HepG2 (cell line): ENCODE measurements around the gene CATSPERD. TPM values are rescaled to one million over a fixed set of nuclear protein-coding genes. Genes with fewer than 3 reads are reported as not detected.

ENCODE experiments used
- GZF1 ChIP-seq: sonication (generic); formaldehyde crosslinking; IDR thresholded peaks from 2 replicates; pipeline ENCODE4 v1.5.1; 2020; ENCODE audit warnings: mild to moderate bottlenecking, missing genetic modification reagents
- POGZ ChIP-seq: sonication (generic); formaldehyde crosslinking; IDR thresholded peaks from 2 replicates; pipeline ENCODE4 v1.4.0; 2020; ENCODE audit warnings: mild to moderate bottlenecking, missing genetic modification reagents
- ZBTB21 ChIP-seq: sonication (generic); formaldehyde crosslinking; IDR thresholded peaks from 2 replicates; pipeline ENCODE4 v1.4.0; 2020; ENCODE audit warnings: missing genetic modification reagents
- ZBTB4 ChIP-seq: sonication (generic); formaldehyde crosslinking; IDR thresholded peaks from 2 replicates; pipeline ENCODE4 v1.4.0; 2020; ENCODE audit warnings: missing genetic modification reagents, mild to moderate bottlenecking, borderline replicate concordance
- ZFP36L1 ChIP-seq: sonication (generic); formaldehyde crosslinking; IDR thresholded peaks from 2 replicates; pipeline ENCODE4 v1.8.0; 2022; ENCODE audit warnings: mild to moderate bottlenecking, missing genetic modification reagents, moderate library complexity
- ZNF720 ChIP-seq: sonication (generic); formaldehyde crosslinking; IDR thresholded peaks from 2 replicates; pipeline ENCODE4 v1.4.0; 2020; ENCODE audit warnings: missing genetic modification reagents
- ZSCAN31 ChIP-seq: sonication (generic); formaldehyde crosslinking; IDR thresholded peaks from 2 replicates; pipeline ENCODE4 v1.5.0; 2020; ENCODE audit warnings: low read depth, mild to moderate bottlenecking, missing genetic modification reagents
- polyA plus RNA-seq, 8 experiments: library from polyadenylated mRNA; depleted of rRNA in 3 of 8; stranded (reverse) in 7 of 8; unstranded in 1 of 8; fragments of >200 nt; fragmentation: Illumina TruSeq in 4 of 8; extraction: Trizol in 4 of 8; gene quantifications; 2 replicates each; pipeline versions ENCODE4 v1.2.1 to v1.2.3, GENCODE V29; 2011 to 2016; ENCODE audit warnings: low read depth in 4 of 8, missing spikeins in 1 of 8, mixed read lengths in 1 of 8; ENCODE audit not compliant: insufficient read depth in 1 of 8
- total RNA-seq, 5 experiments: library from RNA; depleted of rRNA; stranded (reverse); fragments of >200 nt; fragmentation: Illumina TruSeq; extraction: Trizol; gene quantifications; 2 replicates each; pipeline ENCODE4 v1.2.3, GENCODE V29; 2016; ENCODE audit warnings: low read depth in 1 of 5
- TF ChIP-seq, protein P1 (sequence below): IDR thresholded peaks from 2 replicates; pipeline ENCODE4 v1.6.1; 2016; ENCODE audit warnings: low read depth, missing genetic modification reagents, missing compliant biosample characterization

The CATSPERD gene
- total and polyA plus RNA-seq, 2 of the 13 experiments (the other 11 are each of a cell fraction or from before 2014, with no cell fraction given): 0.04 TPM; not detected in 1

DNA sequence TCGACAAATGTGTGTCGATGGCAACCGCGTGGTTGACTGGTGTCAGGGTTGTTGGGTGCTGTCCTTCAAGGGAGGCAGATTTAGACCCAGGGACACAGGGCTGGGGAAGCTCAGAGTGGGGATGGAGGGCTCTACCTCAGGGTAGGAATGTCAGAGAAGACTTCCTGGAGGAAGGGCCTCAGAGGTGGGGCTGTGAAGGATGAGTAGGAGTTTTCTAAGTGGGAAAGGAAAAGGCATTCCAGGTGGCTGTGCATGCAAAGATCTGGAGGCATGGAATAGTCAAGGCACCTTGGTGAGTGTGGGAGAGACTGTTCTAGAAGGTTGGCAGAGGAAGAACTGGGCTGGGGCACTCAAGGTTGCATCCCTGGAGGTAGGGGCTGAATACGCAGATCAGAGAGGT, 86.5 kb downstream of the CATSPERD start (continued):
- TF ChIP-seq, protein P1, sequence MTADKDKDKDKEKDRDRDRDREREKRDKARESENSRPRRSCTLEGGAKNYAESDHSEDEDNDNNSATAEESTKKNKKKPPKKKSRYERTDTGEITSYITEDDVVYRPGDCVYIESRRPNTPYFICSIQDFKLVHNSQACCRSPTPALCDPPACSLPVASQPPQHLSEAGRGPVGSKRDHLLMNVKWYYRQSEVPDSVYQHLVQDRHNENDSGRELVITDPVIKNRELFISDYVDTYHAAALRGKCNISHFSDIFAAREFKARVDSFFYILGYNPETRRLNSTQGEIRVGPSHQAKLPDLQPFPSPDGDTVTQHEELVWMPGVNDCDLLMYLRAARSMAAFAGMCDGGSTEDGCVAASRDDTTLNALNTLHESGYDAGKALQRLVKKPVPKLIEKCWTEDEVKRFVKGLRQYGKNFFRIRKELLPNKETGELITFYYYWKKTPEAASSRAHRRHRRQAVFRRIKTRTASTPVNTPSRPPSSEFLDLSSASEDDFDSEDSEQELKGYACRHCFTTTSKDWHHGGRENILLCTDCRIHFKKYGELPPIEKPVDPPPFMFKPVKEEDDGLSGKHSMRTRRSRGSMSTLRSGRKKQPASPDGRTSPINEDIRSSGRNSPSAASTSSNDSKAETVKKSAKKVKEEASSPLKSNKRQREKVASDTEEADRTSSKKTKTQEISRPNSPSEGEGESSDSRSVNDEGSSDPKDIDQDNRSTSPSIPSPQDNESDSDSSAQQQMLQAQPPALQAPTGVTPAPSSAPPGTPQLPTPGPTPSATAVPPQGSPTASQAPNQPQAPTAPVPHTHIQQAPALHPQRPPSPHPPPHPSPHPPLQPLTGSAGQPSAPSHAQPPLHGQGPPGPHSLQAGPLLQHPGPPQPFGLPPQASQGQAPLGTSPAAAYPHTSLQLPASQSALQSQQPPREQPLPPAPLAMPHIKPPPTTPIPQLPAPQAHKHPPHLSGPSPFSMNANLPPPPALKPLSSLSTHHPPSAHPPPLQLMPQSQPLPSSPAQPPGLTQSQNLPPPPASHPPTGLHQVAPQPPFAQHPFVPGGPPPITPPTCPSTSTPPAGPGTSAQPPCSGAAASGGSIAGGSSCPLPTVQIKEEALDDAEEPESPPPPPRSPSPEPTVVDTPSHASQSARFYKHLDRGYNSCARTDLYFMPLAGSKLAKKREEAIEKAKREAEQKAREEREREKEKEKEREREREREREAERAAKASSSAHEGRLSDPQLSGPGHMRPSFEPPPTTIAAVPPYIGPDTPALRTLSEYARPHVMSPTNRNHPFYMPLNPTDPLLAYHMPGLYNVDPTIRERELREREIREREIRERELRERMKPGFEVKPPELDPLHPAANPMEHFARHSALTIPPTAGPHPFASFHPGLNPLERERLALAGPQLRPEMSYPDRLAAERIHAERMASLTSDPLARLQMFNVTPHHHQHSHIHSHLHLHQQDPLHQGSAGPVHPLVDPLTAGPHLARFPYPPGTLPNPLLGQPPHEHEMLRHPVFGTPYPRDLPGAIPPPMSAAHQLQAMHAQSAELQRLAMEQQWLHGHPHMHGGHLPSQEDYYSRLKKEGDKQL (CRISPR knock-in tag): no peak
- TF ChIP-seq POGZ: no peak
- no peak for TF ChIP-seq ZBTB21
- no peak for TF ChIP-seq ZNF720 (CRISPR knock-in tag)
- TF ChIP-seq ZBTB4 (CRISPR knock-in tag): no peak
- no peak for TF ChIP-seq GZF1 (CRISPR knock-in tag)
- no peak for TF ChIP-seq ZFP36L1 (CRISPR knock-in tag)
- TF ChIP-seq ZSCAN31 (CRISPR knock-in tag): no peak
